ENCODE data around the gene SLC35F3.

DNA sequence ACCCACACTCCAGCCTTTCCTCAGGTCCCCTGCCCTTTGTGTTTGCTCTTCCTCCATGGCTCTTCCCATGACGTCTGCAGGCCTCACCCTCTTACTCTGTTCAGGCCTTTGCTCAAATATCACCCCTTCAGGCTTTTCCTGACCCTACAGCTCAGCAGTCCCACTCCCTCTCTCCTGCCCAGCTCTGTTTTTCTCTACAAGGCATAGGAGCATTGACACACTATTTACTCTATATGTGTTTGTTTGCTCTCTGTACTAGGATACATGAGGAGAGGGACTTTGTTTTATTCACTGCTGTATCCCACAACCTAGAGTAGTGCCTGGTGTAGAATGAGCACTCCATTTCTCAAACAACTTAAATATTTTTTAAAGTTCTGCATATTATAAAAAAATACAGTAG lies 361.4 kb downstream of the SLC35F3 start:
- TF ChIP-seq, protein P1, sequence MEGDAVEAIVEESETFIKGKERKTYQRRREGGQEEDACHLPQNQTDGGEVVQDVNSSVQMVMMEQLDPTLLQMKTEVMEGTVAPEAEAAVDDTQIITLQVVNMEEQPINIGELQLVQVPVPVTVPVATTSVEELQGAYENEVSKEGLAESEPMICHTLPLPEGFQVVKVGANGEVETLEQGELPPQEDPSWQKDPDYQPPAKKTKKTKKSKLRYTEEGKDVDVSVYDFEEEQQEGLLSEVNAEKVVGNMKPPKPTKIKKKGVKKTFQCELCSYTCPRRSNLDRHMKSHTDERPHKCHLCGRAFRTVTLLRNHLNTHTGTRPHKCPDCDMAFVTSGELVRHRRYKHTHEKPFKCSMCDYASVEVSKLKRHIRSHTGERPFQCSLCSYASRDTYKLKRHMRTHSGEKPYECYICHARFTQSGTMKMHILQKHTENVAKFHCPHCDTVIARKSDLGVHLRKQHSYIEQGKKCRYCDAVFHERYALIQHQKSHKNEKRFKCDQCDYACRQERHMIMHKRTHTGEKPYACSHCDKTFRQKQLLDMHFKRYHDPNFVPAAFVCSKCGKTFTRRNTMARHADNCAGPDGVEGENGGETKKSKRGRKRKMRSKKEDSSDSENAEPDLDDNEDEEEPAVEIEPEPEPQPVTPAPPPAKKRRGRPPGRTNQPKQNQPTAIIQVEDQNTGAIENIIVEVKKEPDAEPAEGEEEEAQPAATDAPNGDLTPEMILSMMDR (IDR thresholded peaks at IDR 0.05) = no peak
- no peak for TF ChIP-seq SIN3A (IDR thresholded peaks at IDR 0.05; ENCODE audit: borderline replicate concordance, insufficient read depth, low read depth, low read length)
- TF ChIP-seq POLR2AphosphoS5 (IDR thresholded peaks at IDR 0.05; ENCODE audit: low read depth, low read length) = no peak
- TF ChIP-seq, protein P2, sequence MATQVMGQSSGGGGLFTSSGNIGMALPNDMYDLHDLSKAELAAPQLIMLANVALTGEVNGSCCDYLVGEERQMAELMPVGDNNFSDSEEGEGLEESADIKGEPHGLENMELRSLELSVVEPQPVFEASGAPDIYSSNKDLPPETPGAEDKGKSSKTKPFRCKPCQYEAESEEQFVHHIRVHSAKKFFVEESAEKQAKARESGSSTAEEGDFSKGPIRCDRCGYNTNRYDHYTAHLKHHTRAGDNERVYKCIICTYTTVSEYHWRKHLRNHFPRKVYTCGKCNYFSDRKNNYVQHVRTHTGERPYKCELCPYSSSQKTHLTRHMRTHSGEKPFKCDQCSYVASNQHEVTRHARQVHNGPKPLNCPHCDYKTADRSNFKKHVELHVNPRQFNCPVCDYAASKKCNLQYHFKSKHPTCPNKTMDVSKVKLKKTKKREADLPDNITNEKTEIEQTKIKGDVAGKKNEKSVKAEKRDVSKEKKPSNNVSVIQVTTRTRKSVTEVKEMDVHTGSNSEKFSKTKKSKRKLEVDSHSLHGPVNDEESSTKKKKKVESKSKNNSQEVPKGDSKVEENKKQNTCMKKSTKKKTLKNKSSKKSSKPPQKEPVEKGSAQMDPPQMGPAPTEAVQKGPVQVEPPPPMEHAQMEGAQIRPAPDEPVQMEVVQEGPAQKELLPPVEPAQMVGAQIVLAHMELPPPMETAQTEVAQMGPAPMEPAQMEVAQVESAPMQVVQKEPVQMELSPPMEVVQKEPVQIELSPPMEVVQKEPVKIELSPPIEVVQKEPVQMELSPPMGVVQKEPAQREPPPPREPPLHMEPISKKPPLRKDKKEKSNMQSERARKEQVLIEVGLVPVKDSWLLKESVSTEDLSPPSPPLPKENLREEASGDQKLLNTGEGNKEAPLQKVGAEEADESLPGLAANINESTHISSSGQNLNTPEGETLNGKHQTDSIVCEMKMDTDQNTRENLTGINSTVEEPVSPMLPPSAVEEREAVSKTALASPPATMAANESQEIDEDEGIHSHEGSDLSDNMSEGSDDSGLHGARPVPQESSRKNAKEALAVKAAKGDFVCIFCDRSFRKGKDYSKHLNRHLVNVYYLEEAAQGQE (IDR thresholded peaks at IDR 0.05; ENCODE audit: insufficient read depth in 1 of 2, low read depth in 2 of 2, low read length in 1 of 2) = no peak
- TF ChIP-seq TCF7L2 (IDR thresholded peaks at IDR 0.05; ENCODE audit: low read depth, low read length) = no peak
